Gastrocnemius medialis (tissue), 4 donors: ENCODE data around the gene SGCE.

Experiments
- POLR2A ChIP-seq, 2 donors: fragments of 450-650 bp; IDR thresholded peaks; one replicate each; pipeline ENCODE4 v1.6.1; 2017; ENCODE audit warnings: antibody characterized with exemption in 2 of 2, mild to moderate bottlenecking in 2 of 2, moderate library complexity in 2 of 2
- TF ChIP-seq, protein P1 (sequence below), 5 experiments: fragments of 450-650 bp in 3 of 5; fragments of 200-600 bp in 2 of 5; sonication (generic) in 2 of 5; IDR thresholded peaks in 4 of 5; conservative IDR thresholded peaks in 1 of 5; 1 replicate in 4 of 5; 2 replicates in 1 of 5; pipeline ENCODE4 v1.5.1; 2016 to 2019; ENCODE audit warnings: antibody characterized with exemption in 5 of 5, mild to moderate bottlenecking in 3 of 5, moderate library complexity in 3 of 5

DNA sequence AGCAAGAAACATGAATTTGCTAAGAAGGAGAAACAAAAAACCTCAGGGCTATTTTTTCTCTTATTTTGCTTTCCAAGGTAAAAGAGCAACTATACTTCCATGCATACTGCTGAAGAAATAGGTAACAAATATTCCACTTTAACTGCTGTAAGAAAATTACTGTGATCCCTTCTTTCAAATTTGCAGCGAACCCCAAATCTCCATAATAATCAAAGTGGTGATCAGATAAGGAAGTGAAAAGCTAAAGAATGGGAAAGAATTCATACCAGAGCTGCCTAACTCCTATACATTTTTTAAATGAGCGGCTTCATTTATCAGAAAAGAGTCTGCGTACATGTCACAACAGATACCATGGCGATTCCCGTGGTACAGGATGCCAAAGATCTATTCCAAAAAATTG is 7.2 kb downstream of the SGCE start:
- TF ChIP-seq, protein P1, sequence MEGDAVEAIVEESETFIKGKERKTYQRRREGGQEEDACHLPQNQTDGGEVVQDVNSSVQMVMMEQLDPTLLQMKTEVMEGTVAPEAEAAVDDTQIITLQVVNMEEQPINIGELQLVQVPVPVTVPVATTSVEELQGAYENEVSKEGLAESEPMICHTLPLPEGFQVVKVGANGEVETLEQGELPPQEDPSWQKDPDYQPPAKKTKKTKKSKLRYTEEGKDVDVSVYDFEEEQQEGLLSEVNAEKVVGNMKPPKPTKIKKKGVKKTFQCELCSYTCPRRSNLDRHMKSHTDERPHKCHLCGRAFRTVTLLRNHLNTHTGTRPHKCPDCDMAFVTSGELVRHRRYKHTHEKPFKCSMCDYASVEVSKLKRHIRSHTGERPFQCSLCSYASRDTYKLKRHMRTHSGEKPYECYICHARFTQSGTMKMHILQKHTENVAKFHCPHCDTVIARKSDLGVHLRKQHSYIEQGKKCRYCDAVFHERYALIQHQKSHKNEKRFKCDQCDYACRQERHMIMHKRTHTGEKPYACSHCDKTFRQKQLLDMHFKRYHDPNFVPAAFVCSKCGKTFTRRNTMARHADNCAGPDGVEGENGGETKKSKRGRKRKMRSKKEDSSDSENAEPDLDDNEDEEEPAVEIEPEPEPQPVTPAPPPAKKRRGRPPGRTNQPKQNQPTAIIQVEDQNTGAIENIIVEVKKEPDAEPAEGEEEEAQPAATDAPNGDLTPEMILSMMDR (IDR thresholded peaks at IDR 0.05 in 4 of 5, conservative IDR thresholded peaks at IDR 0.05 in 1 of 5), result no peak
- TF ChIP-seq POLR2A (IDR thresholded peaks at IDR 0.05), result no peak
